Keratinocyte (primary cell): ENCODE data around the gene CLBA1. TPM values are rescaled to one million over a fixed set of nuclear protein-coding genes. Genes with fewer than 3 reads are reported as not detected.
"Not testable (repeated sequence)": the region's sequence is repeated elsewhere in the genome, so short reads cannot be mapped to it uniquely, and the experiment has no call there.

Experiments used
- DNase-seq: peaks from one replicate; pipeline ENCODE4 v3.0.0-alpha.2; 2011; ENCODE audit warnings: low read depth, missing footprints, low spot score
- FAIRE-seq: peaks from 2 replicates; lab custom pipeline; 2011; peaks lifted over from hg19 to GRCh38; lab: Jason Lieb, UNC
- H2AFZ ChIP-seq: 2 replicates; pipeline ENCODE4 v1.6.0; 2012; ENCODE audit warnings: low read length, control low read depth, inconsistent platforms; ENCODE audit not compliant: control insufficient read depth
- H3K27ac ChIP-seq: 2 replicates; pipeline ENCODE4 v1.5.1; 2011; ENCODE audit warnings: low read length; ENCODE audit not compliant: control insufficient read depth, insufficient read depth
- H3K27me3 ChIP-seq: 3 replicates; pipeline ENCODE4 v1.6.0; 2011; ENCODE audit warnings: low read length; ENCODE audit not compliant: control insufficient read depth, insufficient read depth; ENCODE audit errors: extremely low read depth
- H3K36me3 ChIP-seq, 2 experiments: 2 replicates in 1 of 2; 3 replicates in 1 of 2; pipeline ENCODE4 v1.5.1; 2011; ENCODE audit warnings: low read length in 2 of 2, mild to moderate bottlenecking in 1 of 2; ENCODE audit not compliant: control insufficient read depth in 2 of 2, insufficient read depth in 2 of 2; ENCODE audit errors: extremely low read depth in 1 of 2
- H3K4me1 ChIP-seq: 3 replicates; pipeline ENCODE4 v1.5.1; 2011; ENCODE audit warnings: low read length; ENCODE audit not compliant: control insufficient read depth, insufficient read depth; ENCODE audit errors: extremely low read depth
- H3K4me2 ChIP-seq: 3 replicates; pipeline ENCODE4 v1.6.0; 2011; ENCODE audit warnings: low read depth, low read length; ENCODE audit not compliant: control insufficient read depth, insufficient read depth; ENCODE audit errors: extremely low read depth
- H3K4me3 ChIP-seq, 3 experiments: fragments of 200-600 bp in 1 of 3; sonication (generic) in 1 of 3; 2 replicates in 2 of 3; 3 replicates in 1 of 3; pipeline ENCODE4 v1.5.1; 2011 to 2016; ENCODE audit warnings: low read length in 3 of 3, mild to moderate bottlenecking in 3 of 3, control low read depth in 2 of 3, inconsistent platforms in 1 of 3, low read depth in 1 of 3, mixed read lengths in 1 of 3, mixed run types in 1 of 3, moderate library complexity in 1 of 3; ENCODE audit not compliant: control insufficient read depth in 2 of 3, insufficient read depth in 2 of 3; ENCODE audit errors: extremely low read depth in 1 of 3
- H3K79me2 ChIP-seq: 2 replicates; pipeline ENCODE4 v1.6.0; 2012; ENCODE audit warnings: low read length; ENCODE audit not compliant: control insufficient read depth, insufficient read depth
- H3K9ac ChIP-seq: 3 replicates; pipeline ENCODE4 v1.6.0; 2011; ENCODE audit warnings: low read length; ENCODE audit not compliant: control insufficient read depth, insufficient read depth; ENCODE audit errors: extremely low read depth
- H3K9me1 ChIP-seq: 3 replicates; pipeline ENCODE4 v1.6.0; 2011; ENCODE audit warnings: low read length; ENCODE audit not compliant: control insufficient read depth, insufficient read depth; ENCODE audit errors: extremely low read depth
- H3K9me3 ChIP-seq: 2 replicates; pipeline ENCODE4 v1.5.1; 2012; ENCODE audit warnings: low read depth, low read length; ENCODE audit not compliant: control insufficient read depth
- H4K20me1 ChIP-seq: 3 replicates; pipeline ENCODE4 v1.6.0; 2011; ENCODE audit warnings: low read length; ENCODE audit not compliant: control insufficient read depth, insufficient read depth; ENCODE audit errors: extremely low read depth
- EZH2 ChIP-seq: IDR thresholded peaks from one replicate; pipeline ENCODE4 v1.6.1; 2012; ENCODE audit warnings: inconsistent platforms, mild to moderate bottlenecking, low read length, moderate library complexity
- dilution Hi-C: fragments of 300-500 bp; cut with MboI; formaldehyde crosslinking; loops from one replicate; pipeline ENCODE4 v1.7.0; 2020; ENCODE audit warnings: low sequenced_read_pairs; ENCODE audit not compliant: extremely low pct_ligation_motif_present
- polyA plus RNA-seq, 5 experiments: library from polyadenylated mRNA; depleted of rRNA in 3 of 5; stranded (reverse) in 3 of 5; stranded (forward) in 1 of 5; unstranded in 1 of 5; fragments of >200 nt; gene quantifications; 1 replicate in 1 of 5; 2 replicates in 3 of 5; 3 replicates in 1 of 5; pipeline versions ENCODE4 v1.2.1 to v1.2.3, GENCODE V29; 2011 to 2012; ENCODE audit warnings: missing spikeins in 2 of 5, low read depth in 1 of 5, low replicate concordance in 1 of 5
- TF ChIP-seq, protein P1 (sequence below), 3 experiments: IDR thresholded peaks in 1 of 3; conservative IDR thresholded peaks in 1 of 3; optimal IDR thresholded peaks in 1 of 3; 2 replicates in 2 of 3; 3 replicates in 1 of 3; pipeline versions ENCODE3 to v1.5.1; 2011; ENCODE audit warnings: low read length in 3 of 3, mild to moderate bottlenecking in 3 of 3, moderate library complexity in 2 of 3, control low read depth in 1 of 3, inconsistent platforms in 1 of 3; ENCODE audit not compliant: insufficient read depth in 2 of 3; ENCODE audit errors: extremely low read depth in 1 of 3

The CLBA1 gene
- polyA plus RNA-seq, 1 donor (not counting 4 experiments of a cell fraction or from before 2014, with no cell fraction given): 8.6 TPM

DNA sequence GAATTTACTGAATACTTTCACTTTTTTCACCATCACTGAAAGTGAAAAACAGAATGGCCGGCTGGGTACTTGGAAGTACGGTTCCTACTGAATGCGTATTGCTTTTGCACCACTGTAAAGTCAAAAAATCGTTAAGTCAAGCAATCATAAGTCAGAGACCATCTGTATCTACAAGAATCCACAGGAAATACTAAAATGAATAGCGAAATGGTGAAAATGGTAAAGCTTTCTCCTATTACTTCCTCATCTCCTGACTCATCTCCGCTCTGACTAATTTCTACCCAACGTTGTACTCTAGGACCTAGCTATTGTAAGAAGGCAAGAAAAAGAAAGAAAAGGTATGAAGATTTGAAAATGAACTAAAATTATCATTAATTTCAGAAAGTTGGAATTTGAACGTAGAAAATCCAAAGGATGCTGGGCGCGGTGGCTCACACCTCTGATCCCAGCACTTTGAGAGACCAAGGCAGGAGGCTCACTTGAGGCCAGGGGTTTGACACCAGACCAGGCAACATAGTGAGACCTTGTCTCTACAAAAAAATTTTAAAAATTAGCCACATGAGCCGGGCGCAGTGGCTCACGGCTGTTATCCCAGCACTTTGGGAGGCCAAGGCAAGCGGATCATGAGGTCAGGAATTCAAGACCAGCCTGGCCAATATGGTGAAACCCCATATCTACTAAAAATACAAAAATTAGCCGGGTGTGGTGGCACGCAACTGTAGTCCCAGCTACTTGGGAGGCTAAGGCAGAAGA, 40.6 kb downstream of the CLBA1 start:
- peak overlapping the region; percentile 36 for H3K9ac ChIP-seq

DNA sequence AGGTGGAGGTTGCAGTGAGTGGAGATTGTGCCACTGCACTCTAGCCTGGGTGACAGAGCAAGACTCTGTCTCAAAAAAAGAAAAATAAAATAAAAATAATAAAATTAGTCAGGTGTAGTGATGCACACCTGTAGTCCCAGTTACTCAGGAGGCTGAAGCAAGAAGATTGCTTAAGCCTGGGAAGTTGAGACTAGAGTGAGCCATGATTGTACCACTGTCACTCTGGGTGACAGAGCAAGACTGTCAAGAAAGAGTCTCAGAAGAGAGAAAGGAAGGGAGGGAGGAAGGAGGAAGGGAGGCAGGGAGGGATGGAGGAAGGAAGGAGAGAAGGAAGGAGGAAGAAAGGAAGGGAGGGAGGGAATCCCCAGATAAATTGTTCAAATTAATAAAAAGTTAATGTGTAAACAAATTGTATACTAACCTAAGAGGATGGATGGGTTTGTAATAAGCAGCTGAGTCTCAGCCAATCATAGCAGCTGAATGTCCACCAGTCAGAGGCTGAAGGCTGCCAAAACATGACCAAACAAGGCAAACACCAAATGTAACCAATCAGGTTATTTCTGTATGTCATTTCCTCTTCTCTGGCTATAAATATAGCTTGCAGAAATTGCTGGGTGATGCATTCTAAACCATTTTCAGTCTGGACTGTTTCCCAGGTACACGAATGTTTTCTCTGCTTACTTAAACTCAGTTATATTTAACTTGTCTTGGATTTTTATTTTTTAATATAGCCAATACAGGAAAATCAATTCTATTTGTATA, 41.4 kb downstream of the CLBA1 start:
- peak overlapping the region; percentile 22 for H3K4me2 ChIP-seq
- peak overlapping the region; percentile 89 for H3K27ac ChIP-seq
- no peaks in the 10 kb centered on the region for H3K9me3 ChIP-seq
- H3K4me1 ChIP-seq: peaks cover 68% of the 10 kb centered on the region
- peaks cover 2% of the 10 kb centered on the region for H3K79me2 ChIP-seq
- no peaks in the 10 kb centered on the region for H3K9me1 ChIP-seq
- peak overlapping the region in 1 of 3 experiments; percentile 23 for H3K4me3 ChIP-seq
- TF ChIP-seq, protein P1, sequence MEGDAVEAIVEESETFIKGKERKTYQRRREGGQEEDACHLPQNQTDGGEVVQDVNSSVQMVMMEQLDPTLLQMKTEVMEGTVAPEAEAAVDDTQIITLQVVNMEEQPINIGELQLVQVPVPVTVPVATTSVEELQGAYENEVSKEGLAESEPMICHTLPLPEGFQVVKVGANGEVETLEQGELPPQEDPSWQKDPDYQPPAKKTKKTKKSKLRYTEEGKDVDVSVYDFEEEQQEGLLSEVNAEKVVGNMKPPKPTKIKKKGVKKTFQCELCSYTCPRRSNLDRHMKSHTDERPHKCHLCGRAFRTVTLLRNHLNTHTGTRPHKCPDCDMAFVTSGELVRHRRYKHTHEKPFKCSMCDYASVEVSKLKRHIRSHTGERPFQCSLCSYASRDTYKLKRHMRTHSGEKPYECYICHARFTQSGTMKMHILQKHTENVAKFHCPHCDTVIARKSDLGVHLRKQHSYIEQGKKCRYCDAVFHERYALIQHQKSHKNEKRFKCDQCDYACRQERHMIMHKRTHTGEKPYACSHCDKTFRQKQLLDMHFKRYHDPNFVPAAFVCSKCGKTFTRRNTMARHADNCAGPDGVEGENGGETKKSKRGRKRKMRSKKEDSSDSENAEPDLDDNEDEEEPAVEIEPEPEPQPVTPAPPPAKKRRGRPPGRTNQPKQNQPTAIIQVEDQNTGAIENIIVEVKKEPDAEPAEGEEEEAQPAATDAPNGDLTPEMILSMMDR (optimal IDR thresholded peaks at IDR 0.05 in 1 of 3, IDR thresholded peaks at IDR 0.05 in 1 of 3, conservative IDR thresholded peaks at IDR 0.05 in 1 of 3; ENCODE audit: extremely low read depth in 1 of 3, insufficient read depth in 2 of 3, low read length in 3 of 3): no peak
- FAIRE-seq: peak; percentile 67
- H4K20me1 ChIP-seq: no peaks in the 10 kb centered on the region
- no peak for DNase-seq
- dilution Hi-C loops: no loop called here
- no peak overlapping the region for H2AFZ ChIP-seq
- no peak overlapping the region for H3K9ac ChIP-seq
- peaks cover 0 to 2% of the 10 kb centered on the region in 2 experiments for H3K36me3 ChIP-seq
- H3K27me3 ChIP-seq: no peaks in the 10 kb centered on the region

More for the DNA sequence above, 40.6 kb downstream of the CLBA1 start:
- no peak for DNase-seq
- Histone ChIP-seq H2AFZ (no peak overlapping the region), H3K4me2 (peak overlapping the region; percentile 20), H4K20me1 (no peaks in the 10 kb centered on the region), H3K27me3 (no peaks in the 10 kb centered on the region), H3K79me2 (peaks cover 8% of the 10 kb centered on the region), H3K4me1 (peaks cover 70% of the 10 kb centered on the region), H3K4me3 (no peak overlapping the region), H3K9me3 (no peaks in the 10 kb centered on the region), H3K9me1 (no peaks in the 10 kb centered on the region), H3K27ac (peak overlapping the region; percentile 89), H3K36me3 (peaks cover 0 to 2% of the 10 kb centered on the region in 2 experiments)
- dilution Hi-C loops: no loop called here
- TF ChIP-seq EZH2: no peak
- TF ChIP-seq, protein P1 (optimal IDR thresholded peaks at IDR 0.05 in 1 of 3, IDR thresholded peaks at IDR 0.05 in 1 of 3, conservative IDR thresholded peaks at IDR 0.05 in 1 of 3; ENCODE audit: extremely low read depth in 1 of 3, insufficient read depth in 2 of 3, low read length in 3 of 3): no peak
- peak; percentile 17 for FAIRE-seq

DNA sequence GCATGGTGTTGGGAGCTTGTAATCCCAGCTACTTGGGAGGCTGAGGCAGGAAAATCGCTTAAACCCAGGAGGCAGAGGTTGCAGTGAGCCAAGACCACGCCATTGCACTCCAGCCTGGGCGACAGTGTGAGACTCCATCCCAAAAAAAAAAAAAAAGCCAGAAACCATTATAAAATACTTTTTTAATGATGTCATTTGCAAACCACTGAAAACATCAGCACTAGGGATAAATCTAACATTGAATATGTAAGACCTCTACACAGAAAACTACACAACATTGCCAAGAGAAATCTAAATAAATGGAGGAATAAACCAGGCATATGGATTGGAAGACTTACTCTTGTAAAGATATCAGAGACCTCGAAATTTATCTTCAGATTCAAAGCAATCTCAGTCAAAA, 42.1 kb downstream of the CLBA1 start:
- FAIRE-seq, H3K9me3 ChIP-seq, H3K79me2 ChIP-seq, H3K36me3 ChIP-seq, H3K27me3 ChIP-seq, dilution Hi-C loops, H2AFZ ChIP-seq, DNase-seq, H4K20me1 ChIP-seq, H3K4me3 ChIP-seq, H3K9me1 ChIP-seq: not testable (repeated sequence)
- Histone ChIP-seq H3K4me2 (peak overlapping the region; percentile 65), H3K9ac (peak overlapping the region; percentile 39), H3K27ac (peak overlapping the region; percentile 77), H3K4me1 (peaks cover 68% of the 10 kb centered on the region)
